Epithelial cell of esophagus (primary cell): ENCODE results near the gene ARMH1.

Experiments used
- DNase-seq: peaks from one replicate; pipeline ENCODE4 v3.0.0; 2010; ENCODE audit warnings: low read depth
- H3K4me3 ChIP-seq: 2 replicates; pipeline ENCODE4 v1.5.1; 2011; ENCODE audit warnings: mild to moderate bottlenecking, low read length, control low read depth
- CTCF ChIP-seq: IDR thresholded peaks from 2 replicates; pipeline ENCODE4 v1.5.1; 2011; ENCODE audit warnings: low read depth, mild to moderate bottlenecking, low read length, control low read depth, inconsistent platforms; ENCODE audit not compliant: insufficient read depth; ENCODE audit errors: missing control alignments

The ARMH1 gene

GRCh38 chr1:44632598-44632997 lies 41.9 kb upstream of the ARMH1 start:
- no peak for TF ChIP-seq CTCF
- peak; percentile 28 for DNase-seq
- H3K4me3 ChIP-seq: peak overlapping the region; percentile 65

GRCh38 chr1:44634606-44635189 lies 39.8 kb upstream of the ARMH1 start:
- no peak for TF ChIP-seq CTCF
- DNase-seq: no peak
- H3K4me3 ChIP-seq: no peak overlapping the region

GRCh38 chr1:44635439-44635838 lies 39.1 kb upstream of the ARMH1 start:
- no peak overlapping the region for H3K4me3 ChIP-seq
- no peak for TF ChIP-seq CTCF
- no peak for DNase-seq

GRCh38 chr1:44636083-44636687 lies 38.3 kb upstream of the ARMH1 start:
- TF ChIP-seq CTCF: no peak
- no peak overlapping the region for H3K4me3 ChIP-seq
- no peak for DNase-seq

GRCh38 chr1:44636688-44637598 lies 37.6 kb upstream of the ARMH1 start:
- no peak for TF ChIP-seq CTCF
- H3K4me3 ChIP-seq: no peak overlapping the region
- DNase-seq: peak; percentile 84

- TF ChIP-seq CTCF: no peak
- DNase-seq: no peak
- no peak overlapping the region for H3K4me3 ChIP-seq
Observed at GRCh38 chr1:44637702-44638411, 36.7 kb upstream of the ARMH1 start.
